ENCODE data around the gene PIGBOS1.

The PIGBOS1 gene

DNA sequence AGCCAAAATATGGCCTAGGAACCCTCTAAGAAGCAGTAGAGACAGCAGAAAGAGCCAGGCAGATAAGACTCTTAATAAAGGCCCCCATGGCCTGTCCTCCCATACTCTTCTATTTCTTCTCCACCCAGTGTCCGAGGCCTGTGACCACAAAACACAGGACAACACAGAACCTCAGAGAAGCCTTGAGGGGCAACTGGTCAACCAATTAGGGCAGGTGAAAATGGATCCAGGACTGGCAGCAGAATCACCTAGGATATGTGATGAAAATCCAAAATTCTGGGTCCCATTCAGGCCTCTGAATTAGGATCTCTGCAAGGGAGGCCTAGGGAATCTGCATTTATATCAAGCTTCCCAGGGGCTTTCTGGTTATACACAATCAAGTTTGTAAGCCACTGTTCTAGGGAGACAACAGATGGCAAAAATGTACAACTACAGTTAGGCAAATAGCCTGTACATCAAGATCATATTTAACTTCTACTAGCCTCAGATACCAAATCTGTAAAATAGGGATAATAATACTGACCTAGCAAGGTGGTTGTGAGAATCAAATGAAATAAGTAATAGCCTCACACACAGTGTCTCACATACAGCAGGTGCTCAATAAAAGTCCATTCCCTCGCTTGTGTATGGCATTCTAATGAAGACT, 39.7 kb downstream of the PIGBOS1 start:
- Histone ChIP-seq H3K27me3 (ENCODE audit: low read length) (no peaks in the 10 kb centered on the region), H3K9ac (ENCODE audit: low read length) (no peak overlapping the region), H3K4me2 (ENCODE audit: low read depth, low read length, poor library complexity, severe bottlenecking) (no peak overlapping the region), H3K9me2 (replicated peaks; ENCODE audit: insufficient read depth, low read length) (no peaks in the 10 kb centered on the region), H3K36me3 (ENCODE audit: low read length) (no peaks in the 10 kb centered on the region), H2AFZ (ENCODE audit: low read depth, low read length, severe bottlenecking) (no peak overlapping the region), H3K79me2 (ENCODE audit: insufficient read depth, low read length) (no peaks in the 10 kb centered on the region), H3K9me3 (ENCODE audit: insufficient read depth, low read length) (no peaks in the 10 kb centered on the region), H3F3A (ENCODE audit: insufficient read depth) (no peaks in the 10 kb centered on the region), H4K20me1 (ENCODE audit: low read depth, low read length) (no peaks in the 10 kb centered on the region), H3K4me3 (ENCODE audit: insufficient read depth, low read length, poor library complexity, severe bottlenecking) (no peak overlapping the region), H3K27ac (ENCODE audit: low read depth, low read length) (no peak overlapping the region)
- TF ChIP-seq, protein P1, sequence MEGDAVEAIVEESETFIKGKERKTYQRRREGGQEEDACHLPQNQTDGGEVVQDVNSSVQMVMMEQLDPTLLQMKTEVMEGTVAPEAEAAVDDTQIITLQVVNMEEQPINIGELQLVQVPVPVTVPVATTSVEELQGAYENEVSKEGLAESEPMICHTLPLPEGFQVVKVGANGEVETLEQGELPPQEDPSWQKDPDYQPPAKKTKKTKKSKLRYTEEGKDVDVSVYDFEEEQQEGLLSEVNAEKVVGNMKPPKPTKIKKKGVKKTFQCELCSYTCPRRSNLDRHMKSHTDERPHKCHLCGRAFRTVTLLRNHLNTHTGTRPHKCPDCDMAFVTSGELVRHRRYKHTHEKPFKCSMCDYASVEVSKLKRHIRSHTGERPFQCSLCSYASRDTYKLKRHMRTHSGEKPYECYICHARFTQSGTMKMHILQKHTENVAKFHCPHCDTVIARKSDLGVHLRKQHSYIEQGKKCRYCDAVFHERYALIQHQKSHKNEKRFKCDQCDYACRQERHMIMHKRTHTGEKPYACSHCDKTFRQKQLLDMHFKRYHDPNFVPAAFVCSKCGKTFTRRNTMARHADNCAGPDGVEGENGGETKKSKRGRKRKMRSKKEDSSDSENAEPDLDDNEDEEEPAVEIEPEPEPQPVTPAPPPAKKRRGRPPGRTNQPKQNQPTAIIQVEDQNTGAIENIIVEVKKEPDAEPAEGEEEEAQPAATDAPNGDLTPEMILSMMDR (IDR thresholded peaks at IDR 0.05; ENCODE audit: insufficient read depth, low read length, poor library complexity, severe bottlenecking) = no peak
- TF ChIP-seq EZH2phosphoT487 (conservative IDR thresholded peaks at IDR 0.05; ENCODE audit: low read length) = no peak

DNA sequence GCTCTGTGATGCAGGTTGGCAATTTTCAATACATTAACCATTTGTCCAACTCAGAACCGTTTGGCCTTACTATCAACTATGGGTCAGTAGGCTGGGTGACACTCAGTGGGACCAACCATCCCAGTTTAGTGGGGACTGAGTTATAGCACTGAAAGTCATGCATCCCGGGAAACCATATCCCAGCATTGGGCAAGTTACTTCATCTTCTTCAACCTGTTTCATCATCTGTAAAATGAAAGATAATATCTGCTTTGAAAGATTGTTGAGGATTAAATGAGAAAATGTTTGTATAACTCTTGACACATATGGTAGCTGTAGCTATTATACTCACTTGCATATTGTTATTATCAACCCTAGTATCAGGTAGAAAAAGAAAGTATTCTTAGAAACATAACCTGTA, 41.2 kb downstream of the PIGBOS1 start:
- TF ChIP-seq EZH2phosphoT487 (conservative IDR thresholded peaks at IDR 0.05; ENCODE audit: low read length) = no peak
- TF ChIP-seq, protein P1 (IDR thresholded peaks at IDR 0.05; ENCODE audit: insufficient read depth, low read length, poor library complexity, severe bottlenecking) = no peak
- no peaks in the 10 kb centered on the region for H3K9me3 ChIP-seq (ENCODE audit: insufficient read depth, low read length)

DNA sequence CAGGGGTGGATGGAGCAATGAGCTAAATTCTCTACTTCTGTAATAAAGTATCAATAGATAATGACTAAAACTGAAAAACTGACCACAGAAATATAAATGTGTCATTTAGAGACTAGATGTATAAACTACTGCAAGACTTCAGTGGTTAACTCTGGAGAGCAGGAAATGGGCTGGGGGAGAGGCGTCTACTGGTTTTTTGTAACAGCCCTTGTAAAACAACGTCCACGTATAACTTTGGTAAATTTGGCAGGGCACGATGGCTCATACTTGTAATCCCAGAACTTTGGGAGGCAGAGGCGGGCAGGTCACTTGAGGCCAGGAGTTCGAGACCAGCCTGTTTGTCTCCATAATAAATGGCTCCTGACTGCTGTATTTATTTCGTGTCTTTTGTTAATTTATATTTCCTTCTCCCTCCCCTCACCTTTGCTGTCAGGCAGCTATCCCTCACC, 41.8 kb downstream of the PIGBOS1 start:
- Histone ChIP-seq H3F3A (ENCODE audit: insufficient read depth) (no peaks in the 10 kb centered on the region), H3K9ac (ENCODE audit: low read length) (no peak overlapping the region), H2AFZ (ENCODE audit: low read depth, low read length, severe bottlenecking) (no peak overlapping the region), H3K27me3 (ENCODE audit: low read length) (no peaks in the 10 kb centered on the region), H3K9me2 (replicated peaks; ENCODE audit: insufficient read depth, low read length) (no peaks in the 10 kb centered on the region), H3K79me2 (ENCODE audit: insufficient read depth, low read length) (no peaks in the 10 kb centered on the region), H3K4me3 (ENCODE audit: insufficient read depth, low read length, poor library complexity, severe bottlenecking) (no peak overlapping the region), H3K9me3 (ENCODE audit: insufficient read depth, low read length) (no peaks in the 10 kb centered on the region), H3K27ac (ENCODE audit: low read depth, low read length) (no peak overlapping the region), H3K4me2 (ENCODE audit: low read depth, low read length, poor library complexity, severe bottlenecking) (no peak overlapping the region), H3K36me3 (ENCODE audit: low read length) (no peaks in the 10 kb centered on the region), H4K20me1 (ENCODE audit: low read depth, low read length) (no peaks in the 10 kb centered on the region)
- no peak for TF ChIP-seq EZH2phosphoT487 (conservative IDR thresholded peaks at IDR 0.05; ENCODE audit: low read length)
- TF ChIP-seq, protein P1 (IDR thresholded peaks at IDR 0.05; ENCODE audit: insufficient read depth, low read length, poor library complexity, severe bottlenecking) = no peak

More for the DNA sequence above, 41.2 kb downstream of the PIGBOS1 start:
- no peak overlapping the region for H2AFZ ChIP-seq (ENCODE audit: low read depth, low read length, severe bottlenecking)
- H3K9me2 ChIP-seq (replicated peaks; ENCODE audit: insufficient read depth, low read length) = no peaks in the 10 kb centered on the region
- H3K36me3 ChIP-seq (ENCODE audit: low read length) = no peaks in the 10 kb centered on the region
- no peak overlapping the region for H3K4me2 ChIP-seq (ENCODE audit: low read depth, low read length, poor library complexity, severe bottlenecking)
- H3K4me3 ChIP-seq (ENCODE audit: insufficient read depth, low read length, poor library complexity, severe bottlenecking) = no peak overlapping the region
- no peak overlapping the region for H3K27ac ChIP-seq (ENCODE audit: low read depth, low read length)
- H3K27me3 ChIP-seq (ENCODE audit: low read length) = no peaks in the 10 kb centered on the region
- H3K79me2 ChIP-seq (ENCODE audit: insufficient read depth, low read length) = no peaks in the 10 kb centered on the region
- no peaks in the 10 kb centered on the region for H3F3A ChIP-seq (ENCODE audit: insufficient read depth)
- H3K9ac ChIP-seq (ENCODE audit: low read length) = no peak overlapping the region
- no peaks in the 10 kb centered on the region for H4K20me1 ChIP-seq (ENCODE audit: low read depth, low read length)
